NCI-H1105 treated with DMSO at 0.1 percent for 48 hours (cell line): ENCODE measurements around the gene TLE2.
"Not testable (repeated sequence)": the region's sequence is repeated elsewhere in the genome, so short reads cannot be mapped to it uniquely, and the experiment has no call there.

Source experiments
- DNase-seq: peaks from one replicate; lab custom pipeline; 2025; lab: John Stamatoyannopoulos, UW

Gene TLE2

GRCh38 chr19:3012621-3013262, 16.3 kb downstream of the TLE2 start:
- DNase-seq: no peak

DNA sequence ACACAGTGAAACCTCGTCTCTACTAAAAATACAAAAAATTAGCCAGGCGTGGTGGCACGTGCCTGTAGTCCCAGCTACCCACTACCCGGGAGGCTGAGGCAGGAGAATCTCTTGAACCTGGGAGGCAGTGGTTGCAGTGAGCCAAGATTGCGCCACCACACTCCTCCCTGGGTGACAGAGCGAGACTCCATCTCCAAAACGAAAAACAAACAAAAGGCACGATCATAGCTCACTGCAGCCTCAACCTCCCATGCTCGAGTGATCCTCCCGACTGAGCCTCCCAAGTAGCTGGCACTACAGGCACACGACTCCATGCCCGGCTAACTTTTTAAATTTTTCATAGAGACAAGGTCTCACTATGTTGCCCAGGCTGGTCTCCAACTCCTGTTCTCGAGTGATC, 17.0 kb downstream of the TLE2 start:
- not testable (repeated sequence) for DNase-seq

- DNase-seq: no peak
Observed at GRCh38 chr19:3010871-3011270, 18.2 kb downstream of the TLE2 start.

GRCh38 chr19:3008994-3009393, 20.1 kb downstream of the TLE2 start:
- no peak for DNase-seq

DNA sequence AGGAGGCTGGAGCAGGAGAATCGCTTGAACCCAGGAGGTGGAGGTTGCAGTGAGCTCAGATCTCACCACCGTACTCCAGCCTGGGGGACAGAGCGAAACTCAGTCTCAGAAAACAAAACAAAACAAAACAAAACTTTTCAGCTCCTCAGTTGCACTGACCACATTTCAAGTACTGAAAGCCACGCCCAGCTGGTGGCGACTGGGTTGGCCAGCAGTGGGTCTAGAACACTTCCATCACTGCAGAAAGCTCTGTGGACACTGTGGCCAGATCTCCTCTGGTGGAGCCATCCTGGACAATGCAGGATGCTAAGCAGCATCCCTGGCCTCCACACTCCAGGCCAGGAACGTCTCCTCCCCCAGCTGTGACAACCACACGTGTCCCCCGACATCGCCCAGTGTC, 21.1 kb downstream of the TLE2 start:
- no peak for DNase-seq

GRCh38 chr19:3006075-3006767, 22.9 kb downstream of the TLE2 start:
- no peak for DNase-seq

DNA sequence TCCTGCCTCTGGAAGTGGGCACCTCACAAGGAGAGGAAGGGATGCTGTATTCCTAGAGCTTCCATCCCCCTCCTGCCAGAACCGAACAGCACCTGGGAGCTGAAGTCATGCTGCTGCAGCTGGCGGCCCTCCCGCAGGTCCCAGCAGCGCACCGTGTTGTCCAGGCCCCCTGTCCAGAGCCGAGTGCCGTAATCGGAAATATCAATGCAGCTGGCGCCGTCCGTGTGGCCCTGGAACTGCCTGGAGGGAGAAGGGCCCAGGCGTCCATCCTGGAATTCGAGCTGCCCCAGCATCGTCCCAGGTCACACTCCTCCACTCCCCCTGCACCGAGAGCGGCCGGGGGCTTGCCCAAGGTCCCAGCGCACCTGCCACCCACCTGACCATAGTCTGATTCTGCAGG, 23.7 kb downstream of the TLE2 start:
- DNase-seq: no peak

GRCh38 chr19:3004522-3004921, 24.6 kb downstream of the TLE2 start:
- DNase-seq: no peak

- DNase-seq: no peak
Observed at GRCh38 chr19:3003046-3003445, 26.0 kb downstream of the TLE2 start.

DNA sequence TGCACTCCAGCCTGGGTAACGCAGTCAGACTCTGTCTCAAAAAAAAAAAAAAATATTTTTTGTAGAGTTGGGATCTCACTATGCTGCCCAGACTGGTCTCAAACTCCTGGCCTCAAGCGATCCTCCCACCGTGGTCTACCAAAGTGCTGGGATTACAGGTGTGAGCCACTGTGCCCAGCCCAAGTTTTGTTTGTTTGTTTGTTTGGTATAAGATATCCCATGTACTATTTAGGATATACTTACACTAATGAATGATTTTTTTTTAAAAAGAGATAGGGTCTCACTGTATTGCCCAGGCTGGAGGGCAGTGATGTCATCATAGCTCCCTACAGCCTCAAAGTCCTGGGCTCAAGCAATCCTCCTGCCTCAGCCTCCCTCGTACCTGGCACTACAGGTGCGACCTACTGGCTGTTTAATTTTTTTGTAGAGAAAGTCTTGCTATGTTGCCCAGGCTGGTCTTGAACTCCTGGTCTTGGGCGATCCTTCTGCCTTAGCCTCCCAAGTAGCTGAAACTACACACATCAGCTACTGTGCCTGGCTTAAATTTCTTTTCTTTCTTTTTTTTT, 27.8 kb downstream of the TLE2 start:
- DNase-seq: no peak

DNA sequence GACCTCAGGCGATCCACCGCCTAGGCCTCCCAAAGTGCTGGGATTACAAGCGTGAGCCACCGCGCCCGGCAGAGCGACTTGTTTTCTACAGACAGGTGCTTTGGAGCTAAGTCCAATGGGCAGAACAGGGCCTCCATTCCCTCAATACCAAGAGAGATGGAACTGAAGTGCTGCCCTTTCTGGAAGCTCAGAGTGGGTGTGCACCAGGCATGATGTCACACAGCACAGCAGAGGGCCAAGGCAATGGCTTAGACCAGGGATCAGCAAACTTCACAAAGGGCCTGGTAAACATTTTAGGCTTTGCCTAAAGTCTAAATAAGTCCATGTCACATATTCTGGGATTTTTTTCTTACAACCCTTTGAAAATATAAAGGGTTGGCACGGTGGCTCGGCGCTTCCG, 30.4 kb downstream of the TLE2 start:
- DNase-seq: no peak

- DNase-seq: no peak
Observed at GRCh38 chr19:2997720-2998119, 31.4 kb downstream of the TLE2 start.

DNA sequence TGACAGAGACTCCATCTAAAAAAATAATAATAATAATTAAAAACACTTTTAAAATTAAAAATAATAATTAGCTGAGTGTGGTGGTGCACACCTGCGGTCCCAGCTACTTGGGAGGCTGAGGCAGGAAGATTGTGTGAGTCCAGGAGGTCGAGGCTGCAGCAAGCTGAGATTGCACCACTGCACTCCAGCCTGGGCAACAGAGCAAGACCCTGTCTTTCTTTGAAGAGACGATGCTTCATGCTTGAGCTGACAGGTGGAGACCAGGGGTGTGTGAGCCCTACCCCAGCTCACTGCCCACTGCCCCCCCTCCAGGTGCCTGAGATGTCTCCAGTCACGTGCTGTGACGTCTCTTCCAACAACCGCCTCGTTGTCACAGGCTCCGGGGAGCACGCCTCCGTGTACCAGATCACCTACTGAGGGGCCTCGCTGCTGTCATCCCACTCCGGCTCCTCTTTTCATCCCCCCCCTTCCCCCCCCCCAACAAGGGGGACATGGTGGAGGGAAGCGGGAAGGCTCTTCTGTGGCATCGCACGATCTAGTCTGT, 34.4 kb downstream of the TLE2 start:
- no peak for DNase-seq

DNA sequence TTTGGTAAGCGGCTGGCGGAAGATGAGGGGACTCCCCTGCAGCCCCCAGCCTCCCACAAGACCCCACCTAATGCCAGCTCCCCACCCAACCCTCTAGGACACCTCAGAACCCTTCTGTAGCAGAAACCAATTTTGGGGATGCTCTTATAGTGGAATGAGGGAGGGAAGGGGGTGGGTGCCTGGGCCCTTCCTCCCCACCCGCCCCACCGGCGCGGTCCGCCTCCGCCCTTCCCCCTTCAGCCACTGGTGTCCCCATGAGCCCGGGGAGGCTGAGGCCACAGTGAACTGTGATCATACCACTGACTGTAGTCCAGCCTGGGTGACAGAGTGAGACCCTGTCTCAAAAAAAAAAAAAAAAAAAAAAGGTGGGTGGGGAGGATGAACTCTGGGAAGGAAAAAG, 35.5 kb downstream of the TLE2 start:
- no peak for DNase-seq

GRCh38 chr19:2992958-2993357, 36.1 kb downstream of the TLE2 start:
- peak; percentile 0 for DNase-seq

- DNase-seq: not testable (repeated sequence)
Observed at GRCh38 chr19:2992333-2992732, 36.7 kb downstream of the TLE2 start.

DNA sequence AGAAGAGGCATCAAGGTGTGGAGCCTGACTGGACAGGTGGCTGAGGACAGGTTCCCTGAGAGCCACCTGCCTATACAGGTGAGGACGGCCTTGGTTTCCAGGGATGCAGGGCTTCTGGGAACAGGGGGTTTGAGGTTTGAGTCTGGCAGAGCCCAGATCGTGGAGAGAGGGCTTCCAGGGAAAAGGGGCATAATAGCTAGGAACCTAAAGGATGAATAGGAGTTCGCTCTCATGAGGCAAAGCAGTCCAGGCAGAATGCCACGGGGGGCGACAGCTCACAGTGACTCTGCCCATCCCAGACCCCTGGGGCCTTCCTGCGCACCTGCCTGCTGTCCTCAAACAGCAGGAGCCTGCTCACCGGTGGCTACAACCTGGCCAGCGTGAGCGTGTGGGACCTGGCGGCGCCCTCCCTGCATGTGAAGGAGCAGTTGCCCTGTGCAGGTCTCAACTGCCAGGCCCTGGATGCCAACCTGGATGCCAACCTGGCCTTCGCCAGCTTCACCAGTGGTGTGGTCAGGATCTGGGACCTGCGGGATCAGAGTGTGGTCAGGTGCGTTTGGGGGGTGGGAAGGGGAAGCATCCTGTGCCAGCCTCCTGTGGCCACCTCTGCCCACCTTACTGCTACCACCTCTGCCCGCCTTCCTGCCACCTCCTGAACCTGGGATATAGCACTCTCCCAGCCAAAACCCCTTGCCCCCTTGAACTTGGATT, 39.7 kb downstream of the TLE2 start:
- DNase-seq: no peak

GRCh38 chr19:2988568-2988967, 40.5 kb downstream of the TLE2 start:
- no peak for DNase-seq

DNA sequence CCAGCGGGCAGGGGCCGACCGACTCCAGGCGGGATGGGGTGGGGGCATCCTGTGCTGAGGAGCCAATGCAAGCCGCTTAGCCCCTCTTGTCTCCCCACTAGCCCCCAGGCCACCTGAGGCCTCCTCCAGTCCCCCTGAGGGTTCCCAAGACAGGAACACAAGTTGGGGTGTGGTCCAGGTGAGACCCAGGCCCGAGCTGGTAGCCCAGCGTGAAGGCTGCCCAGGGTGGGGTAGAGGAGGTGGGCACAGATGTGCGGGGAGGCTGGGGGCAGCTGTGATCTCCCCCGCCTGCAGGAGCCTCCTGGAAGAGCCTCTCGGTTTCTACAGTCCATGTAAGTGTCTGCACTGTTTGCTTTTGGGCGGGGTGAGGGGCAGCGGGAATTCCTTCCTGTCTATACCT, 41.3 kb downstream of the TLE2 start:
- no peak for DNase-seq

DNA sequence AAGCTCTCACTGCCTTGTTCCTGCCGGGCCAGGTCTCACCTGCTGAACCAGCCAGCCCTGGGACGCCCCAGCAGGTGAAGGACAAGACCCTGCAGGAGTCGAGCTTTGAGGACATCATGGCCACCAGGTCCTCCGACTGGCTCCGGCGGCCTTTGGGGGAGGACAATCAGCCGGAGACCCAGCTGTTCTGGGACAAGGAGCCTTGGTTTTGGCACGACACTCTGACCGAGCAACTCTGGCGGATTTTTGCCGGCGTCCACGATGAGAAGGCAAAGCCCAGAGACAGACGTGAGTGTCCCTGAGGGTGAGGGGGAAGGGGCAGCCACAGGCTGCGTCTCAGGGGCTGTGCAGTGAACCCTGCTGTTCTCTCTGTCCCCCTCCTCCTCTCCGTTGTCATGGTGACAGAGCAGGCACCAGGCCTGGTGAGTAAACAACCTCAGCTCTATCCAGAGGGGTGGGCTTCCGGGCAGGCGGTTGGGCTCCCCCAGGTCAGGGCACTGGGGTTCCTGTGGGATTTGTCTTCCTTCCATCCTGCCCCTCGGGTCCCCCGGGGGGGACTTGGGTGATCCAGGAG, 42.0 kb downstream of the TLE2 start:
- DNase-seq: peak; percentile 39

DNA sequence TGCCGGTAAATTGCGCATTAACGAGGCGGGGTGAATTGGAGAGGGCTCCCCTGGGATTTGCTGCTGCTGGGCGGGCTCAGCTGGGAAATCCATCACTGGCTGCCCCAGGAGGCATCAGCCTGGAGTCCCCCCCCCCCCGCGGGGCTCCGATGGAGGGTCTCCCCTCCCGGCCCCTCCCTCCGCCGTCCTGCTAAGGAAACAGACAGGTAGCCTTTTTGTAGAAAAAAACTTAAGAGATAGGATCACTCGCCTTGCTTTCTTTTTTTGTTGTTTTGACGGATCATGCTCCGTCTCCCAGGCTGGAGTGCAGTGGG, 44.9 kb downstream of the TLE2 start:
- DNase-seq: no peak

DNA sequence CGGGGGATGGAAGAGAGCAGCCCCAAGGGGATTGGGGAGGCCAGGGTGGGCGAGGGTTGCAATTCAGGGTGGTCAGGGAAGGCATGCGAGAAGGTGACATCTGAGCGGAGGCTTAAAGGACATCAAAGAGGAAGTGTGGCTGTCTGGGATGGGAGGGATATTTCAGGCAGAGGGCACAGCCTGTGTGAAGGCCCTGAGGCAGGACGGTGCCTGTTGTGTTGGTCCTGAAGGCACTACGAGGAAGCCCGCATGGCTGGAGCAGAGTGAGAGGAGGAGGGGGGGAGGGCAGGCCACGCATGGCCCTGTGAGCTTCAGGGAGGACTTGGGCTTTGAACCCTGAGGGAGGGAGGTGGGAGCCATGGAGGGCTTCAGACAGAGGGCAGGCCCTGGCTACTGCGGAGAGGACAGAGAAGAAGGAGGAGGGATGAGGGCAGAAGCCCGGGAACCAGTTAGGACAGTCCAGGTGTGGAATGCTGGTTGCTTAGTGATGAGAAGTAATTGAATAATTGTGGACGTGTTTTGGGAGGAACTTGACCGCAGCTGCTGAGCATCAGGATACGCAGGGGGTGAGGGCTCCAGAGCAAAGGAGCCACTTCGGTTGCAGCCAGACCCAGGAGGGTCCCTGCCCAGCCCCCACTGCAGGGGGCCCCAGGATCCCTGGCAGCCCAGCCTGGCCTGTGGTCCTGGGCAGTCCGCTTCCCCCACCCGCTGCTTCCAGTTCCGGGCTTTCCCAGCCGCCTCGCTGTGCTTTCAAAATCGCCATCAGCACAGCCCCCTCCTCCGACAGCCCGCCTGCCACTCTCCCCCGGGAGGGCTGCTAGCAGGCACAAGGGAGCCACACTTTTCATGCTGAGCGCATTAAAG, 45.5 kb downstream of the TLE2 start:
- peak; percentile 92 for DNase-seq
